Kidney epithelial cell (primary cell): ENCODE measurements around the gene SELENOS. TPM values are rescaled to one million over a fixed set of nuclear protein-coding genes. Genes with fewer than 3 reads are reported as not detected.

Experiments used
- DNase-seq: peaks from one replicate; pipeline ENCODE4 v3.0.0-alpha.2; 2010; ENCODE audit warnings: low read depth
- H3K27me3 ChIP-seq: 2 replicates; pipeline ENCODE4 v1.6.0; 2011; ENCODE audit warnings: low read length; ENCODE audit not compliant: control insufficient read depth, insufficient read depth
- H3K36me3 ChIP-seq: 2 replicates; pipeline ENCODE4 v1.5.1; 2011; ENCODE audit warnings: low read length; ENCODE audit not compliant: control insufficient read depth, insufficient read depth
- H3K4me3 ChIP-seq: 2 replicates; pipeline ENCODE4 v1.5.1; 2011; ENCODE audit warnings: low read depth, mild to moderate bottlenecking, control low read depth, low read length
- CTCF ChIP-seq: IDR thresholded peaks from 2 replicates; pipeline ENCODE4 v1.5.1; 2011; ENCODE audit warnings: mild to moderate bottlenecking, moderate library complexity, low read length, control low read depth, inconsistent platforms; ENCODE audit not compliant: insufficient read depth, poor library complexity, severe bottlenecking
- total RNA-seq: library from RNA; depleted of rRNA; stranded (reverse); fragments of >200 nt; gene quantifications from 2 replicates; pipeline ENCODE4 v1.2.3, GENCODE V29; 2015

The SELENOS gene
- total RNA-seq, 1 donor from 2014 or later = 142 TPM

GRCh38 chr15:101323793-101324523 lies 46.7 kb upstream of the SELENOS start:
- no peaks in the 10 kb centered on the region for H3K36me3 ChIP-seq
- no peak for DNase-seq
- no peak overlapping the region for H3K4me3 ChIP-seq
- no peak for TF ChIP-seq CTCF
- H3K27me3 ChIP-seq = peaks cover 2% of the 10 kb centered on the region

GRCh38 chr15:101322854-101323477 lies 45.7 kb upstream of the SELENOS start:
- no peaks in the 10 kb centered on the region for H3K36me3 ChIP-seq
- no peak for DNase-seq
- TF ChIP-seq CTCF = no peak
- peaks cover 2% of the 10 kb centered on the region for H3K27me3 ChIP-seq
- no peak overlapping the region for H3K4me3 ChIP-seq

GRCh38 chr15:101322016-101322695 lies 44.9 kb upstream of the SELENOS start:
- no peak for TF ChIP-seq CTCF
- Histone ChIP-seq H3K27me3 (peaks cover 2% of the 10 kb centered on the region), H3K36me3 (no peaks in the 10 kb centered on the region), H3K4me3 (no peak overlapping the region)
- DNase-seq = no peak

- Histone ChIP-seq H3K36me3 (no peaks in the 10 kb centered on the region), H3K27me3 (no peaks in the 10 kb centered on the region), H3K4me3 (no peak overlapping the region)
- peak; percentile 39 for DNase-seq
- peak; percentile 59 for TF ChIP-seq CTCF
Measured at GRCh38 chr15:101320501-101321052, 43.3 kb upstream of the SELENOS start.

GRCh38 chr15:101318839-101319238 lies 41.6 kb upstream of the SELENOS start:
- no peak for DNase-seq
- Histone ChIP-seq H3K4me3 (no peak overlapping the region), H3K27me3 (no peaks in the 10 kb centered on the region), H3K36me3 (no peaks in the 10 kb centered on the region)
- no peak for TF ChIP-seq CTCF
